ENCODE measurements around the gene TGFBR3. TPM values are rescaled to one million over a fixed set of nuclear protein-coding genes. Genes with fewer than 3 reads are reported as not detected.

The TGFBR3 gene
- total and polyA plus RNA-seq, 9 of the 15 experiments (the other 6 are each of a cell fraction or from before 2014, with no cell fraction given): 3.6 to 32.4 (median 15.6) TPM

GRCh38 chr1:91732291-91733107 is 153.5 kb downstream of the TGFBR3 start (continued):
- TF ChIP-seq ZNF23 (CRISPR knock-in tag; IDR thresholded peaks at IDR 0.05) (no peak), GTF2F1 (IDR thresholded peaks at IDR 0.05; ENCODE audit: low read depth, low read length) (0 out of 2 replicates have a peak, but pooled peaks have one; percentile 55), ZNF146 (CRISPR knock-in tag; IDR thresholded peaks at IDR 0.05; ENCODE audit: unreplicated experiment) (no peak), ZNF143 (CRISPR knock-in tag; IDR thresholded peaks at IDR 0.05) (no peak), ZNF589 (CRISPR knock-in tag; IDR thresholded peaks at IDR 0.05; ENCODE audit: low read depth) (no peak), ZFP36 (IDR thresholded peaks at IDR 0.05; ENCODE audit: low read depth, low read length, partially characterized antibody) (no peak), SMC3 (conservative IDR thresholded peaks at IDR 0.05; ENCODE audit: insufficient read depth, low read depth, low read length) (peak; percentile 27; the same call in 1 of the 2 replicates), PHB (CRISPR knock-in tag; IDR thresholded peaks at IDR 0.05) (no peak), TCF7 (IDR thresholded peaks at IDR 0.05; ENCODE audit: borderline replicate concordance) (peak; percentile 53; the same call in 1 of the 2 replicates), TFAP4 (CRISPR knock-in tag; IDR thresholded peaks at IDR 0.05; ENCODE audit: borderline replicate concordance) (peak; percentile 82; the same call in 1 of the 2 replicates), CHD2 (IDR thresholded peaks at IDR 0.05; ENCODE audit: low read depth, low read length) (peak; percentile 56; the same call in 1 of the 2 replicates), FIP1L1 (IDR thresholded peaks at IDR 0.05; ENCODE audit: low read depth, low read length, poor library complexity, severe bottlenecking) (no peak), REST (IDR thresholded peaks at IDR 0.05; ENCODE audit: borderline replicate concordance) (peak; percentile 88), REST (CRISPR knock-in tag; IDR thresholded peaks at IDR 0.05; ENCODE audit: low read depth) (no peak), CAMTA2 (CRISPR knock-in tag; conservative IDR thresholded peaks at IDR 0.05) (no peak), KLF16 (IDR thresholded peaks at IDR 0.05) (peak; percentile 92), KDM4B (IDR thresholded peaks at IDR 0.05; ENCODE audit: borderline replicate concordance in 2 of 2, low read depth in 1 of 2) (peak in 1 of 2 experiments; percentile 79; a peak in 1 of 4 replicates), NFIX (CRISPR knock-in tag; IDR thresholded peaks at IDR 0.05; ENCODE audit: low read depth) (no peak), SRF (CRISPR knock-in tag; IDR thresholded peaks at IDR 0.05) (no peak), ZNF175 (CRISPR knock-in tag; IDR thresholded peaks at IDR 0.05; ENCODE audit: low read depth) (no peak; the same call in 1 of the 2 replicates)
